UCSD-AML1 (cell line): ENCODE measurements around the gene TMEM266.
"Not testable (repeated sequence)": the region's sequence is repeated elsewhere in the genome, so short reads cannot be mapped to it uniquely, and the experiment has no call there.

ENCODE experiments used
- DNase-seq: peaks from one replicate; lab custom pipeline; 2025; ENCODE audit not compliant: unreplicated experiment; lab: John Stamatoyannopoulos, UW

Gene TMEM266

GRCh38 chr15:76059320-76060117 is at the start of gene TMEM266:
Gene TMEM266 (plus strand): TSS chr15:76059985. CDS start chr15:76134264, 74,279 bp downstream.
- DNase-seq: no peak

GRCh38 chr15:76010613-76011012 is 49.2 kb upstream of the TMEM266 start:
- DNase-seq: no peak

- no peak for DNase-seq
These were observed 47.9 kb upstream of the TMEM266 start, which contains the start of gene NRG4 for GRCh38 chr15:76011627-76012551. Gene NRG4 (minus strand): TSS chr15:76012424. CDS start chr15:76011230, 1,194 bp downstream.

DNA sequence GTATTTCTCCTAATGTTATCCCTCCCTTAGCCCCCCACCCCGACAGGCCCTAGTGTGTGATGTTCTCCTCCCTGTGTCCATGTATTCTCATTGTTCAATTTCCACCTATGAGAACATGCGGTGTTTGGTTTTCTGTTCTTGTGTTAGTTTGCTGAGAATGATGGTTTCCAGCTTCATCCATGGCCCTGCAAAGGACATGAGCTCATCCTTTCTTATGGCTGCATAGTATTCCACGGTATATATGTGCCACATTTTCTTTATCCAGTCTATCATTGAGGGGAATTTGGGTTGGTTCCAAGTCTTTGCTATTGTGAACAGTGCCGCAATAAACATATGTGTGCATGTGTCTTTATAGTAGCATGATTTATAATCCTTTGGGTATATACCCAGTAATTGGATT is 46.3 kb upstream of the TMEM266 start:
- DNase-seq: not testable (repeated sequence)

GRCh38 chr15:76024021-76024768 is 35.6 kb upstream of the TMEM266 start:
- no peak for DNase-seq

DNA sequence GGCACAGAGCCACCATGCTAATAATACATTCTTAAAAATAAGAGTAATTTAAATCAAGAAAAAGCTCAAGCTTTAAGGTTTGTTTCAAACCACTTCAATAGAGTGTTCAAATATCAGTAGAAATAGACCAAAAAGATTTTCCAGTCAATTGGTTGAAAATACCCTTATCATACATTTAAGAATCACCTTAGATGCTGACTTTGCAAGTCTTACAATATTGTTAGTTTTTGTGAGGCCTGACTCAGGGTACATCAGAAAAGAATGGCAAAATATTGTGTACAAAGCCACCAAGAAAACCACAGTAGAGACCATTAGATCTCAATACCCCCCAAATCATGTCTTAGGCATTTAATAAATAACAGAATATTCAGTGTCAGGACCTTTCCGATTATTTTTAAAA is 27.7 kb upstream of the TMEM266 start:
- DNase-seq: no peak

DNA sequence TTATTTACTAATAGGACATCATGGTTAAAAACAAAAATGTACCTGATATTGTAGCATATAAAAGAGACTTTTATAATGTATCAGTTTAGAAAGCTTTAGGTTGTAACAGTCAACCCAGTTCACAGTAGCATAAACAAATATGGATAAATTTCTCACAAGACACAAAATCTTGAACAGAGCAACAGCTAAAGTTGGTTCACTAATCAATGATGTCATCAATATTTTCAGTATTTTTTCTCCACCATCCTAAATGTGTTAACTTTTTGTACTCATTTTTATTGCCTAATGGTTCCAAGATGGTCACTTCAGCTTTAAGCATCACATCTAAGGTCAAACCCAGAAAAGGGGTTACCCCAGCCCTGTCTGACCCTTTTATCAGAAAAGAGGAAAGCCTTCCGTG is 26.3 kb upstream of the TMEM266 start:
- no peak for DNase-seq

- no peak for DNase-seq
These were observed 25.7 kb upstream of the TMEM266 start for GRCh38 chr15:76034111-76034510.

- no peak for DNase-seq
These were observed 24.2 kb upstream of the TMEM266 start for GRCh38 chr15:76035593-76035992.

DNA sequence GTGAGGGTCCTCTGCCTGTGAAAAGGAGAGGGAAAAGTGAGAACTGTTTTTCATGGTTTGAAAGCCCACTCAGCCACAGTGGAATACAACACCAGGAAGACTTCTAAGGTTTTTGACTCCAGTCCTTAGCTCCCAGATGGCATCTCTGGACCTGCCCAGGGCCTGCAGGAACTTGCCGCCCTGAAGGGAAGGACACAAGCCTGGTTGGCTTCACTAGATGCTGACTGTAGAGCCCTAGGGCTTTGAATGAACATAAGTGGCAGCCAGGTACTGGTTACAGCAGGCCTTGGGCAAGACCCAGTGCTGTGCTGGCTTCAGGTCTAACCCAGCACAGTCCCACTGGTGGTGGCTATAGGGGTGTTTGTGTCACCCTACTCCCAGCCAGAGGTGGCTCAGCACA is 21.3 kb upstream of the TMEM266 start:
- no peak for DNase-seq

GRCh38 chr15:76054201-76054600 is 5.6 kb upstream of the TMEM266 start:
- DNase-seq: not testable (repeated sequence)

DNA sequence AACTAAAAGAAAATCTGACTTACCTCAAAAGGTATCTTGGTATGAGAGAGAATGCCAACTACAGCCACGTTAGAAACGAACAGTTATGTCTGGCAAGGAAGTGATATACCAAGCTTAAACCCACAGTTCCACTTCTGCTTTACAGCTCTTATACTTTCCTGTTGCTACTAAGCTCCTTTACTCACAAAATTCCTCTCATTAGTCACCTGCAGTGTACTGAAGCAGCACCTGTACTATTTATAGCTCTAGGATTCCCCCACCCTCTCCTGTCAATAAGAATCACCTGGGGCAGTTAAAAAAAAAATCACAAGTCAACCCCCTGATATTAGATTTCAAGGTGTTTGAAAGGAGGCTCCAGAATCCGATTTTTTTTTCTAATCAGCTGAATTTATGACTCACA is 2.9 kb upstream of the TMEM266 start:
- no peak for DNase-seq

- no peak for DNase-seq
These were observed 2.3 kb upstream of the TMEM266 start for GRCh38 chr15:76057332-76058000.

GRCh38 chr15:76058714-76059319 is 968 bp upstream of the TMEM266 start:
- no peak for DNase-seq

DNA sequence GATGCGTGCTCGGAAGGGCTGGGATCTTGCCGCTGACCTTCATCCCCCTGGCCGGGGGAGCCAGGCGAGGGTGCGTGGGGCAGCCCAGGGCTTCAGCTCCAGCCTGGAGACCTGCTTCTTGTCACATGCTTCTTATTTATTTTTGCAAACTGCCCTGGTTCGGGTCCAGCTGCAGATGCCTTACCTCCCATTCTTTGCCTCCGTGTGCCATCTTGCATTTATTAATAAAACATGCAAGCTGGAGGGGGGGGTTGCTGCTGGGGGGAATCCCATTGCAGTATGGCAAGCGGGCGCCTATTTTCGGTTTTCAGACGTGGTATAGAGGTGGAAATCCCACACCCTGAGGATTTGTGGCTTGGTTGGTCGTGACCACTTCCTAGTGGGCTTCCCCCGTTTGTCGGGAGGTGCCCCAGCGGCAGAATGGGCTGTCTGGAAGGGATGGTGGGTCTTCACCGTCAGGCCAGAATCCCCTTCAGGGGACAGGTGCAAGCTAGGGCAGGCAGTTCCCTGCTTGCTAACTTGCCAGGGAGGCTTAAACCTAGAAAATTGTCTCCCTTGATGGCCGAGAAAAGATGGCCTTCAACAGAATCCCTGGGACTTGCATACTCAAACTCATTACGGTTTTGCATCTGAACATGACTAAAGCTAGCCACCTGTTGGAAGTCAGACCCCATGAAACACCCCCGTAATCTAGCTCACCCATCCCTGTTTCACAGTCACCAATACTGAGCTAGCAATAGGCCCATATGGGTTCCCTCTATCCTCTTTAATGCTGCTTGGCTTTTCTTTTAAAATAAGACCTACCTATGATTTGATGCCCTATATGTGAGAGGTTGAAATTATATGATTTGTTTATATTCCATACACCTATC is 569 bp downstream of the TMEM266 start:
- DNase-seq: no peak

DNA sequence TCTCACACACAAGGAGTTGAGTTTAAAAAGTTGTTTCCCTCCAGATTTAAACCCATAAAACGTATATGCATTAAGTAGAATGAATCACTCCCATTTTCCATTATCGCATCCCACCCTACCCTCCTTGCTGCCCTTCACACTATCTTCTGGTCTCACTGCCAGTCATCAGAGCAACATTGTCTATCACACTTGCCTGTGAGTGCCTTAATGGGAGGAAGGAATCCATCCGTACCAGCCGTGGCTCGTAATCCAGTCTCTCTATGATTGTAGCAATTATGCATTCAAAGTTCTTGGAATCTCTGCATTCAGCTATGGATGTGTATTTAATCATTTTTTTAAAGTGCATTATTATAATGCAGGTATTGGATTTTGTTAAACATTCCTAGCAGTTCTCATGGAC is 1.9 kb downstream of the TMEM266 start:
- DNase-seq: no peak

- no peak for DNase-seq
These were observed 2.5 kb downstream of the TMEM266 start for GRCh38 chr15:76062286-76062685.

DNA sequence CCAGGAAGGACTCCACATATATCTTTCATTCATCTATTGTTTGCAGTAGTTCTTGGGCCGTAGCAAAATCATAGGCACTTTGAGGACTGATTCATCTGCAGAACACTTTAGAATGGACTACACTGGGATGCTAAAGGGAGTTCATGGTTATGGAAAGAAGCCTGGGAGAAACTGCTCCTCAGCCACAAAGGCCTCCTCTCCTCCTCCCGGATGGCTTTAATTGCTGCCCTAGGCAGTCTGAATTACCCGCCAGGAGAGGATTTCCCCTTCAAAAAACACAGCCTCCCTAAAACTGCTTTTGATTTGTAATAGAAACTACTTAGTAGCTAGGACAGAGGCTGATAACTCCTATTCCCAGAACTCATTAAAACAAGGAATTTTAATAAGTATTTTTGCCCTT is 4.6 kb downstream of the TMEM266 start:
- DNase-seq: no peak

- no peak for DNase-seq
These were observed 5.5 kb downstream of the TMEM266 start for GRCh38 chr15:76065245-76065644.
